ENCODE results near the gene CACNB2.
"Not testable (repeated sequence)": the region's sequence is repeated elsewhere in the genome, so short reads cannot be mapped to it uniquely, and the experiment has no call there.

Gene CACNB2

GRCh38 chr10:18566177-18566576, 426.0 kb downstream of the CACNB2 start:
- DNase-seq (ENCODE audit: low read depth in 2 of 2): no peak

GRCh38 chr10:18567343-18567856, 427.2 kb downstream of the CACNB2 start:
- no peak for DNase-seq (ENCODE audit: low read depth in 2 of 2)

GRCh38 chr10:18570386-18570785, 430.2 kb downstream of the CACNB2 start:
- not testable (repeated sequence) for DNase-seq (ENCODE audit: low read depth in 2 of 2)

- DNase-seq (ENCODE audit: low read depth in 2 of 2): no peak
Measured at GRCh38 chr10:18571076-18571475, 430.9 kb downstream of the CACNB2 start.

GRCh38 chr10:18571780-18572179, 431.6 kb downstream of the CACNB2 start:
- no peak for DNase-seq (ENCODE audit: low read depth in 2 of 2)

GRCh38 chr10:18572959-18573561, 432.8 kb downstream of the CACNB2 start:
- DNase-seq (ENCODE audit: low read depth in 2 of 2): no peak

- DNase-seq (ENCODE audit: low read depth in 2 of 2): no peak
Measured at GRCh38 chr10:18576586-18576985, 436.4 kb downstream of the CACNB2 start.

GRCh38 chr10:18577823-18578685, 437.8 kb downstream of the CACNB2 start:
- no peak for DNase-seq (ENCODE audit: low read depth in 2 of 2)

- no peak for DNase-seq (ENCODE audit: low read depth in 2 of 2)
Measured at GRCh38 chr10:18582803-18583202, 442.6 kb downstream of the CACNB2 start.

GRCh38 chr10:18583575-18584270, 443.5 kb downstream of the CACNB2 start:
- DNase-seq (ENCODE audit: low read depth in 2 of 2): no peak

- DNase-seq (ENCODE audit: low read depth in 2 of 2): not testable (repeated sequence)
Measured at GRCh38 chr10:18586637-18587036, 446.4 kb downstream of the CACNB2 start.

- not testable (repeated sequence) for DNase-seq (ENCODE audit: low read depth in 2 of 2)
Measured at GRCh38 chr10:18591141-18591540, 450.9 kb downstream of the CACNB2 start.
